Effector CD4-positive, alpha-beta T cell (primary cell): ENCODE results near the gene CENPP.

Experiments
- DNase-seq: peaks from one replicate; pipeline ENCODE4 v3.0.0-alpha.2; 2020

CENPP gene

GRCh38 chr9:92426501-92427145, 100.9 kb downstream of the CENPP start:
- DNase-seq, result no peak

DNA sequence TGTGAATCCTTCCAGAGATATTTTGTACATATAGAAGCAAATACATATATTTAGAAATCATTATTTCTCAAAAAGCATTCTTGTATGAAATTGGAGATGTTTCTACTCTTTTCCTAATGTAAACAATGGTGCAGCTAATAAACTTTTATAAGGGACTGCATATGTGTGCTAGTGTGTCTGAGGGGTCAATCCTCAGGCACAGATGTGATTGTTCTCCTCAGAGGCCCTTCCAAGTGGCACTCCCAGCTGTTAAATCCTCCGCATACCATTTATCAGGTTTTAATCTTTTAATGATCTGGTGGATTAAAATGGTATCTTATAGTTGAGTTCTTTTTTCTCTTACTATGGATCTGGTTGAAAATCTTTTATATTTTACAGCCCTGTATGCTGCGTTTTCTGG, 104.1 kb downstream of the CENPP start:
- DNase-seq, result no peak

DNA sequence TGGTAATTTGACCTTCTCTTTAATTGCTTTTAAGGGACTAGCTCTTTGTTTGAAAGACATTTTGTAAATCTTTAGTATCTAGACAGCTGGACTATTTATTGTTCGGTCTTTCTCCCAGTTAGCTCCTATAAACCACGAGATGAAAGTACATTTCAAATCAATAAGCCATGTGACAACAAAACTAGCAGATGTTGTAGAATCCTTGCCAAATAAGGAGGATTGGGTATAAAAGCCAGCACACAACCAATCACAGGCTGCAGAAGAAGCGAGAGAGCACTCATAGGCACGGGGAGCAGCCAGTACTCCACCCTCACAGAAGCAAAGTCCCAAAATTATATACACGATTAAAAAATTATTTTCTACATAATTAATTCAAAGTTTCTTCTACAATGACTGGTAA, 106.6 kb downstream of the CENPP start:
- DNase-seq, result no peak

DNA sequence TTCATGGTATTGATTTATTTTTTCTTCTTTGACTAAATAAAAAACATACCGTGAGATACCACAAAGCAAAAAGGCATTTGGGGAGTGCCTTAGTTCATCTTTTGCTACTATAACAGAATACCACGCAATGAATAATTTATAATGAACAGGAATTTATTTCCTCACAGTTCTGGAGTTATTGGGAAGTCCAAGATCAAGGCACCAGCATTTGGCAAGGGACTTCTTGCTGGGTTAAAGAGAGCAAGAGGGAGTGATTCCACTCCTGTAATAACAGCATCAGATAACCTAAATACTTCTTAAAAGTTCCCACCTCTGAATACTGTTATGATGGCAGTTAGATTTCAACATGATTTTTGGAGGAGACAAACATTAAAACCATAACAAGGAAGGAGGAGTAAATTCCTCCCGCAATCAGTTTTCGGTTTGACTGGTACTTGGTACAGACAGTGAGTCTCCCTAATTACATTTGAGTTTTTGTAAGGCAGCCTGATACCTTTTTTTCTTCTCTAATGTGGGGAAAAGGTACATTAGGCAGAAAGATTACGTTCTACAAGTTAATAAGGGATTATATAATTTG, 107.3 kb downstream of the CENPP start:
- no peak for DNase-seq

GRCh38 chr9:92435263-92435662, 109.5 kb downstream of the CENPP start:
- no peak for DNase-seq

GRCh38 chr9:92438900-92439526, 113.3 kb downstream of the CENPP start:
- no peak for DNase-seq

- DNase-seq, result no peak
These were observed 114.4 kb downstream of the CENPP start for GRCh38 chr9:92439921-92440750.

DNA sequence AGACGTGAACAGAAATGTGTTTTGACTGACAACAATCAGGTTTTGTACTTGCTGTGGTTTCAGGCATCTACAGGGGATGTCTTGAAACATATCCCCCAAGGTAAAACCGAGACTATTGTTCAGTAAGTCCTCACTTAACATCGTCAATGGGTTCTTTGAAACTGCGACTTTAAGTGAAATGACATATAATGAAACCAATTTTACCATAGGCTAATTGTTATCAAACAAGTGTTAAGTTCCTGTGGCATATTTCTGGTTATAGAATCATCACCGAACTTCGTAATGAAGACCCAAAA, 114.9 kb downstream of the CENPP start:
- DNase-seq, result no peak

GRCh38 chr9:92444841-92445240, 119.1 kb downstream of the CENPP start:
- DNase-seq, result no peak

- DNase-seq, result no peak
These were observed 120.8 kb downstream of the CENPP start for GRCh38 chr9:92446536-92446935.

DNA sequence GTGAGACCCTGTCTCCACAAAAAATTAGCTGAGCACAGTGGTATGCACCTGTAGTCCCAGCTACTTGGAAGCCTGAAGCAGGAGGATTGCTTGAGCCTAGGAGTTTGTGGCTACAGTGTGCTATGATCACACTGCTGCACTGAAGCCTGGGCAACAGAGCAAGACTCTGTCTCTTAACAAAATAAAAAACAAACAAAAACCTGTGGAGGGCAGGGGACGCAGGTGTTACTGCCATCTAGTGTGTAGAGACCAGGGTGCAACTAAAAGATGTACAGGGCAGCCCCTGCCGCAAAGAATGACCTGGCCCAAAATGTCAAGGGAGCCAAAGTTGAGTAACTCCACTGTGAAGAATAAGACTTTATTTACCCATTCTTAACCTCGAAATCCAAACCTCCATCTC, 129.5 kb downstream of the CENPP start:
- DNase-seq, result no peak

DNA sequence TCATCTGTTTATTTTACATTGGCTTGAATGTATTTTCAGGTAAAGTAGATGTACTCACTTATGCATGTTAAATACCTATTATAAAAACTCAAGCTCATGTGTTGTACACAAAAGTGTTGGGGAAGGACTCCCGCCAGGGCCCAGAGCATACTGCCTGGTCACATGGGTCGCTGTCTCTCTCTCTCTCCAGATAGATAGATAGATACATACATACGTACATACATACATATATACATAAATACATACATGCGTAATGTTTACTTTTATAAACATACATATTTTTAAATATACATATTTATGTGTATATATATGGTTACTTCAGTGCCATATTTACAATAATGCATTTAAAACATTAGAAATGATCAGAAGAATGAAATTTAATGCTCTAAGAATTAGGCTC, 131.8 kb downstream of the CENPP start:
- DNase-seq, result no peak

DNA sequence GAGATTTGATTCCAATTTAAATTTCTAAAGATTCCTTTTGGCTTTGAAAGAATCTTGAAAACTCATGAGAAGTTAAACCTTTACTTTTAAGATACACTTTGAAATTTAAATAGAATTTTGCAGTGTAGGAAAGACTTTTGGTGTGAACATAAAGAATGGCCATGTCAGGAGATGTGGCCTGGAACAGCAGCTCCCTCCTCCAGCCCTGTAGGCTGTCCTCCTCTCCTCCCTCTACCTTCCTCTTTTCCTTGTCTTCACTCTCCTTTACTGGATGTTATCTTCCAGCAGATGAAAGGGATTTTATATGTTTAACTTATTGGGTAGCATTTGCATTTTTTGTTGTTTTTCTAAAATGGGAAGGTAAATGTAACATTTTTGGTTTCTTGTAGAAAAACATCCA, 137.6 kb downstream of the CENPP start:
- DNase-seq, result no peak

DNA sequence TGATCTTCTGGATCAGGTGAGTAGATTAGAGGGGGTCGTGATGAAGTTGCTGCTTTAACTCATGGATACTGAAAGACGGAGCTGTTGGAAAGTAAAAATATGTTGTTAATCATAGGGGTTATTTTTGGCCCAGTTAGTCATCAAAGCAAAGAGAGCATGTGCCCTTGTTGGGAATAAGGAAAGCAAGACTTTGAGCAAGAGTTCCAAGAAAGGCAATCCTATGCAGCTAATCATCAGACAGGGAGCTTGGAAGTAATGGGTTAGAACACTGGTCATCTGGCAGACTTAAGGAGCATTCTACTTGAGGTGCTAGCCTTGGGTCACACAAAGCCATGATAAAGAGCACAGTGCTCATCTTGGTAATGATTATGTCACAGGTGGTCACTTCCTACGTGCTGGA, 138.2 kb downstream of the CENPP start:
- DNase-seq, result no peak

- no peak for DNase-seq
These were observed 141.3 kb downstream of the CENPP start for GRCh38 chr9:92467041-92467440.

GRCh38 chr9:92467511-92467910, 141.8 kb downstream of the CENPP start:
- DNase-seq, result no peak

DNA sequence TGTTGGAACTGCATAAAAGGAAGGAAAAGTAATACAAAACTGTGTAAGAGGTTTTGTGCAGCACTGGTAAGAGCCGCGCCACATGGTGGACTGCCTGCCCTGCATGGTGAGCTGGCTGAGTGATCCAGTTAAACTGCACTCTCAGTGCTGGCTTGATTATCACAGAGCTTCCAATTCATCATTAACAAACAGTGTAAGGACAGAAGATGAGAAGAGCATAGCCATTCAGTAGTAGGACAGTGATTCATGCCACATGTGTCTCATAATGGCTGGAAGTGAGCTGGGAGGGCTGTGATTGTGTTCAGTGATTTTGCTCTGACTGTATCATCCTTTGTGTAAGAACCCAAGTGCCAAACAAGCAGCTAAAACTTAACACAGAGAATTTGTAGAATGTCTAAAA, 142.5 kb downstream of the CENPP start:
- no peak for DNase-seq

DNA sequence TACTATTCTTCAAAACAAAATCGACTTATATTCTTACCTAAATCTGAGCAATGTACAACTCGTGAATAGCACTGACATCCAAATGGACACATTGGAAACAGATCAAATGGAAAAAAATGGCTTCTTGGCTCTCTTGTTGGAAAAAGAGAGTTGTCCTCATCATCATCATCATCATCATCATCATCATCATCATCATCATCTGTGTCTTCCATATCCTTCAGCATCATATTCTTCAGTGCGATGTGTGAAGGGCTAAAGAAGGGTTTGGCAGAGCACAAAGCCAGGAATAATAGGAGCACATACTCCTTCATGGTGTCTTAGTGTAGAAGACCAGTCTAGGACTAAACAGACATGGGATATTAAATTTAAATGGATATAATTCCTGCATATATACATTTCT, 148.8 kb downstream of the CENPP start:
- no peak for DNase-seq

DNA sequence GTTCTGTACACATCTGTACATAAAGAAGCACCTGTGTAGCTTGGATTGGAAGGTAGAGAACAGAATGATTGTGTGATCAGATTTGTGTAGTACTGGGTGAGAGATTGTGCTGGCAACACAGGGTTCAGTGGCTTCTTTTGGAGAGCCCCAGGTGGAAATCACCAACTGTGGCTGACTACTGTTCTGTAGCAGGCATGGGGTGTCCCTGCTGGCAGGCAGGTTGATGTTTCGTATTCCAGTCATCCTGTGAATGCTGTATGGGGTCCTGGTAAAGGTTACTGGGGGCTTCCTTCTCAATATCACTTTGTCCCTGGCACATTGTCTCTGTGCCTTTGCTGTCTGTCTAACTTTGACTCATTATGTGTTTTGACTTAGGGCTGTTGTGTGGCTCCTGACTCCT, 151.2 kb downstream of the CENPP start:
- no peak for DNase-seq

- DNase-seq, result no peak
These were observed 153.0 kb downstream of the CENPP start for GRCh38 chr9:92478783-92479182.

- no peak for DNase-seq
These were observed 153.6 kb downstream of the CENPP start for GRCh38 chr9:92479346-92479745.

DNA sequence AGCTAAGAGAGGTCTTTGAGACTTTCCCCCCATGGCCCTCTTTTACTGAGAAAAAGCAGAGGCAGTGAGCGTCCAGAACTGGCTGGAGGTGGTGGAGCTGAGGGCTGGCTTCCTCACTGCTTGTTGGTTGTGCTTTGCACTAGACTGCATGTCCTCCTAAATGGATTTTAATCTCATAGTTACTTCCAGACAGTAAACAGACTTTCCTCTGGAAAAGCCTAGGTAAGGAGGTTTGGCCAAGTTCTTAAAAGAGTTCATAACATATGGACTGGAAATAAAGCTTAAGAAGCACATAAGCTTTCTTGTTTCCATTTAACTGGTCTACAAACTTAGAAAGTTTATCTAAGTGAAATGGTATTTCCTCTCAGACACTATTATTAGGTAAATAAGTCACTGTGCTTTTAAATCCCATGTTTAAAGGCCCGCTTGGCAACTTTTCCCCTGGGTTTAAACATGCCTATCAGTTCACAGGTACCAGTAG, 154.6 kb downstream of the CENPP start:
- DNase-seq, result no peak

- DNase-seq, result no peak
These were observed 155.4 kb downstream of the CENPP start for GRCh38 chr9:92480986-92481633.
